LNCaP clone FGC (cell line): ENCODE results near the gene FIBP.
"Not testable (repeated sequence)": the region's sequence is repeated elsewhere in the genome, so short reads cannot be mapped to it uniquely, and the experiment has no call there.

Experiments used
- DNase-seq: peaks from one replicate; pipeline ENCODE4 v3.0.0-alpha.2; 2011; ENCODE audit warnings: low read depth
- H3K4me3 ChIP-seq: 2 replicates; pipeline ENCODE4 v1.5.1; 2011; ENCODE audit warnings: mild to moderate bottlenecking, low read depth, low read length, control low read depth
- TF ChIP-seq, protein P1 (sequence below): IDR thresholded peaks from 2 replicates; pipeline ENCODE4 v1.5.1; 2012; ENCODE audit warnings: mild to moderate bottlenecking; ENCODE audit not compliant: control insufficient read depth, insufficient read depth; ENCODE audit errors: extremely low read depth

Gene FIBP

DNA sequence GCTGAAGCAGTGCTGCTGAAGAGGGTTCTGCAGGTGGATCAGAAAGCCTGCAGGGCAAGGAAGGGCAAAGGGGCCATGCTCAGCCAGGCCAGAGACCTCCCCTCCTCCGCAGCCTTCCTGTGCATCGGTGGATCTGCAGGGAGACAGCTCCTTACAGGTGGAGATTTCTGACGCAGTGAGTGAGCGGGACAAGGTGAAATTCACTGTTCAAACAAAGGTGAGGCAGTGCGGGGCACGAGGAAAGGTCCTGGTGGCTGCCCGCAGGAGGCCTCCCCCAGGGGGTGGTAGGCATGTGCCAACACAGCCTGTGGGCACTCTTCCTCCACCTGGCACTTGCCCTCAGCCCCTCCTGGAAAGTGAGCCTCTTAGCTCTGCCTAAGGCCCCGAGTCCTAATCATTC lies 38.9 kb downstream of the FIBP start:
- DNase-seq: no peak
- TF ChIP-seq, protein P1, sequence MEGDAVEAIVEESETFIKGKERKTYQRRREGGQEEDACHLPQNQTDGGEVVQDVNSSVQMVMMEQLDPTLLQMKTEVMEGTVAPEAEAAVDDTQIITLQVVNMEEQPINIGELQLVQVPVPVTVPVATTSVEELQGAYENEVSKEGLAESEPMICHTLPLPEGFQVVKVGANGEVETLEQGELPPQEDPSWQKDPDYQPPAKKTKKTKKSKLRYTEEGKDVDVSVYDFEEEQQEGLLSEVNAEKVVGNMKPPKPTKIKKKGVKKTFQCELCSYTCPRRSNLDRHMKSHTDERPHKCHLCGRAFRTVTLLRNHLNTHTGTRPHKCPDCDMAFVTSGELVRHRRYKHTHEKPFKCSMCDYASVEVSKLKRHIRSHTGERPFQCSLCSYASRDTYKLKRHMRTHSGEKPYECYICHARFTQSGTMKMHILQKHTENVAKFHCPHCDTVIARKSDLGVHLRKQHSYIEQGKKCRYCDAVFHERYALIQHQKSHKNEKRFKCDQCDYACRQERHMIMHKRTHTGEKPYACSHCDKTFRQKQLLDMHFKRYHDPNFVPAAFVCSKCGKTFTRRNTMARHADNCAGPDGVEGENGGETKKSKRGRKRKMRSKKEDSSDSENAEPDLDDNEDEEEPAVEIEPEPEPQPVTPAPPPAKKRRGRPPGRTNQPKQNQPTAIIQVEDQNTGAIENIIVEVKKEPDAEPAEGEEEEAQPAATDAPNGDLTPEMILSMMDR: no peak
- no peak overlapping the region for H3K4me3 ChIP-seq

DNA sequence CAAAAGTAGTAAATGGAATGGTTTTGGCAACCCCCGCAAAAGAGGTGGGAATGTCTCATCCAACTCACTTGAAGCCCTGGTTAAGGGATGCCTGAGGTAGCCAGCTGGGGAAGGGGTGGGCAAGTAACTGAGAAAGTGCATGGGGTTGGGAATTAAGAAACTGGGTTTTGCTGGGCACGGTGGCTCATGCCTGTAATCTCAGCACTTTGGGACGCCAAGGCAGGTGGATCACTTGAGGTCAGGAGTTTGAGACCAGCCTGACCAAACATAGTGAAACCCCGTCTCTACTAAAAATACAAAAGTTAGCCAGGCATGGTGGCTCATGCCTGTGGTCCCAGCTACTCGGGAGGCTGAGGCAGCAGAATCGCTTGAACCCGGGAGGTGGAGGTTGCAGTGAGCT lies 39.6 kb downstream of the FIBP start:
- not testable (repeated sequence) for H3K4me3 ChIP-seq, DNase-seq

DNA sequence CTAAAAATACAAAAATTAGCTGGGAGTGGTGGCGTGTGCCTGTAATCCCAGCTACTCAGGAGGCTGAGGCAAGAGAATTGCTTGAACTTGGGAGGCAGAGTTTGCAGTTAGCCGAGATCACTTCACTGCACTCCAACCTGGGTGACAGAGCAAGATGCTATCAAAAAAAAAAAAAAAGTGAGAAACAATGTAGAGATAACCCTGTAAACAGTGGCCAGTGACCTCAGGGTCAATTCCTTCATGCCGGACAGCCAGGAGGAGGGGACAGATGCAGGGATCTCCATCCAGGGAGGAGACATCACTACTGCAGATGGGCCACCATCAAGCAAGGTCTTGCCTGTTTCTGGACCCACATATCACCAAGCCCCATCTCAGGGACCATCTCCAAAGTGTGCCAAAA lies 40.5 kb downstream of the FIBP start:
- TF ChIP-seq, protein P1: no peak
- no peak overlapping the region for H3K4me3 ChIP-seq
- no peak for DNase-seq

DNA sequence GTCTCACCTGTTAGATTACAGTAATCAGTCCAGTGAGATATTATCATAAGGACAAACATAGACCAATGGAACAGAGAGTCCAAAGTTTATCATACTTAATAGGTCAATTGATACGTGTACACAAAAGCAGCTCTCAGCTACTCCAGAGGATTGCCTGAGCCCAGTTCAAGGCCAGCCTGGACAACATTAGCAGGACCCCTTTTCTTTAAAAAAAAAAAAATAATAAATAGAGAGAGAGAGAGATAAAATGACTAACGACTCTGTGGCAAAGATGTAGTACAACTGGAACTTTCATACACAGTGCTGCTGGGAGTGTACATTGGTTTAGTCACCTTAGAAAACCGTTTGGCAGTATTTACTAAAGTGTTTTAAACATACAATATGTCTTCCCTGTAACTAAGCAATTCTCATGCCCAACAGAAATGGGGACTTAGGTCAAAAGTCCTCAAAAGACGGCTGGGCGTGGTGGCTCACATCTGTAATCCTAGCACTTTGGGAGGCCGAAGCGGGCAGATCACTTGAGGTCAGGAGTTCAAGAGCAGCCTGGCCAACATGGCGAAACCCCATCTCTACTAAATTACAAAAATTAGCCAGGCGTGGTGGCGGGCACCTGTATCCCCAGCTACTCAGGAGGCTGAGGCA lies 43.9 kb downstream of the FIBP start:
- no peak for DNase-seq
- H3K4me3 ChIP-seq: no peak overlapping the region
- TF ChIP-seq, protein P1: no peak

DNA sequence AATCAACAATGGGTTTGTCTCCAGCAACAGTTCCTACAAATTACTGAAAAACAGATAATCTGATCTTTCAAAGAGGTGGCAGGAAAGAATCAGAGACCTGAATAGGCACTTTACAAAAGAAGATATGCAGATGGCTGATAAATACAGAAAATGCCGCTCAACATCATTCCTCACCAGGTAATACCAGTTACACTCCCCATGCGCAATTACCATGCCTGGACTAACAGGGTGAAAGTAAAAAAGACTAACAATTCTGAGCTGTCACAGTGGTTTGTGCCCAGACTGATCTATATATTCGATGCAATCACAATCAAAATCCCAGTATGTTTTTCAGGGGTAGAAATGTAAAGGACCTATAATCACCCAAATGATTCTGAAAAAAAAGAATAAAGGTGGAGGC lies 44.5 kb downstream of the FIBP start:
- no peak for DNase-seq
- TF ChIP-seq, protein P1: no peak
- no peak overlapping the region for H3K4me3 ChIP-seq

DNA sequence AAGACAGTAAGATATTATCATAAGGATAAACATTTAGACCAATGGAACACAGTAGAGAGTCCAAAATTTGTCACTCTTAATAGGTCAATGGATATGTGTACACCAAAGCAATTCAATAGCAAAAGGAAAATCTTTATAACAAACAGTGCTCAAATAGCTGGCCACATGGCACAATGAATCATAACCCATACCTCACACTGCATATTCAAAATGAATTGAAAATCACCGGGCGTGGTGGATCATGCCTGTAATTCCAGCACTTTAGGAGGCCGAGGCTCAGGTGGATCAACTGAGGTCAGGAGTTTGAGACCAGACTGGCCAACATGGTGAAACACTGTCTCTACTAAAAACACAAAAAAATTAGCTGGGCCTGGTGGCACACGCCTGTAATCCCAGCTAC lies 46.1 kb downstream of the FIBP start:
- H3K4me3 ChIP-seq: no peak overlapping the region
- no peak for DNase-seq
- TF ChIP-seq, protein P1: no peak

DNA sequence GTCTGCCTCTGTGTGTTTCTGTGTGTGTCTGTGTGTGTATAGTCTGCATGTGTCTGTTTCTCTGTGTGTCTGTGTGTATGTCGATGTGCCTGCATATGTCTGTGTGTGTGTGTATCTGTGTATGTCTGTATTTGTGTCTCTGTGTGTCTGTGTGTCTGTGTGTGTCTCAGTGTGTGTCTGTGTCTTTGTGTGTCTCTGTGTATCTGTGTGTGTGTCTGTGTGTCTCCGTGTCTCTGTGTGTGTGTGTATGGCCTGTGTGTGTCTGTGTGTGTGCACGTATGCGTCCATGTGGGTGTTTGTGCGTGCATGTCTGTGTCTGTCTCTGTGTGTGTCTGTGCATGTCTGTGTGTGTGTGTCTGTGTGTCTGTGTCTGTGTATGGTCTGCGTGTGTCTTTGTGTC lies 54.1 kb downstream of the FIBP start:
- H3K4me3 ChIP-seq: no peak overlapping the region

More for the DNA sequence above, 54.1 kb downstream of the FIBP start:
- DNase-seq: no peak
- TF ChIP-seq, protein P1: no peak
